HG03175 (cell line): Measurements from ENCODE around the gene FPGT.
"Not testable (repeated sequence)": the region's sequence is repeated elsewhere in the genome, so short reads cannot be mapped to it uniquely, and the experiment has no call there.

Experiments used
- ATAC-seq: cut with Tn5 transposase; IDR thresholded peaks from one replicate; pipeline ENCODE4 v1.9.1; 2021; ENCODE audit warnings: mild to moderate bottlenecking, moderate library complexity; ENCODE audit not compliant: unreplicated experiment

The FPGT gene

GRCh38 chr1:74197657-74198552 is at the start of gene FPGT, which contains the start of gene LRRIQ3:
Gene FPGT (plus strand): TSS chr1:74198242. CDS start chr1:74198279, 37 bp downstream.
Gene LRRIQ3 (minus strand): TSS chr1:74198176. CDS start chr1:74183684, 14,492 bp downstream.
- ATAC-seq = peak; percentile 92

- ATAC-seq = no peak
These were observed 38.0 kb upstream of the FPGT start for GRCh38 chr1:74160046-74160445.

- ATAC-seq = no peak
These were observed 36.5 kb upstream of the FPGT start for GRCh38 chr1:74161497-74161896.

GRCh38 chr1:74162333-74162732 is 35.7 kb upstream of the FPGT start:
- ATAC-seq = no peak

- not testable (repeated sequence) for ATAC-seq
These were observed 23.6 kb upstream of the FPGT start for GRCh38 chr1:74174423-74174822.

- no peak for ATAC-seq
These were observed 17.6 kb upstream of the FPGT start for GRCh38 chr1:74180490-74180889.

- ATAC-seq = no peak
These were observed 4.1 kb upstream of the FPGT start for GRCh38 chr1:74193908-74194307.

- no peak for ATAC-seq
These were observed 2.7 kb upstream of the FPGT start for GRCh38 chr1:74195339-74195738.

GRCh38 chr1:74197255-74197654 is 787 bp upstream of the FPGT start:
- no peak for ATAC-seq

GRCh38 chr1:74199504-74199903 is 1.5 kb downstream of the FPGT start:
- no peak for ATAC-seq

GRCh38 chr1:74205266-74205665 is 7.2 kb downstream of the FPGT start:
- ATAC-seq = no peak

GRCh38 chr1:74215229-74215628 is 17.2 kb downstream of the FPGT start:
- ATAC-seq = no peak

GRCh38 chr1:74222701-74223100 is 24.7 kb downstream of the FPGT start:
- no peak for ATAC-seq

- no peak for ATAC-seq
These were observed 25.4 kb downstream of the FPGT start for GRCh38 chr1:74223453-74223852.

- no peak for ATAC-seq
These were observed 37.1 kb downstream of the FPGT start, which contains the start of gene TNNI3K for GRCh38 chr1:74235153-74235552. Gene TNNI3K (plus strand): TSS chr1:74235387. CDS start chr1:74235452, 65 bp downstream.

- no peak for ATAC-seq
These were observed 38.4 kb downstream of the FPGT start for GRCh38 chr1:74236440-74236839.

GRCh38 chr1:74237035-74237434 is 39.0 kb downstream of the FPGT start:
- no peak for ATAC-seq

- no peak for ATAC-seq
These were observed 39.7 kb downstream of the FPGT start for GRCh38 chr1:74237787-74238186.

- no peak for ATAC-seq
These were observed 47.2 kb downstream of the FPGT start for GRCh38 chr1:74245168-74245772.

- ATAC-seq = no peak
These were observed 48.3 kb downstream of the FPGT start for GRCh38 chr1:74246315-74246714.

- no peak for ATAC-seq
These were observed 50.0 kb downstream of the FPGT start for GRCh38 chr1:74247881-74248528.
